ENCODE results near the gene SERPINB11. TPM values are rescaled to one million over a fixed set of nuclear protein-coding genes. Genes with fewer than 3 reads are reported as not detected.
"Not testable (repeated sequence)": the region's sequence is repeated elsewhere in the genome, so short reads cannot be mapped to it uniquely, and the experiment has no call there.

SERPINB11 gene
- polyA plus RNA-seq (ENCODE audit: insufficient read length in 12 of 12), result not detected
- long read RNA-seq, donor 1, result 0 reads
- long read RNA-seq, donor 2, result 0 reads
- long read RNA-seq, donor 3, result 0 reads
- long read RNA-seq, donor 4, result 0 reads
- long read RNA-seq, donor 5, result 0 reads
- long read RNA-seq, donor 6, result 0 reads
- long read RNA-seq, donor 7, result 0 reads
- long read RNA-seq, donor 8, result 0 reads
- long read RNA-seq, donor 9, result 0 reads
- long read RNA-seq, donor 10, result 0 reads
- long read RNA-seq, donor 11, result 0 reads

GRCh38 chr18:63702660-63703059 lies at the start of gene SERPINB11:
Gene SERPINB11 (plus strand): TSS chr18:63702960. CDS start chr18:63710194, 7,234 bp downstream.
- no peak for DNase-seq

- DNase-seq, result not testable (repeated sequence)
Measured at GRCh38 chr18:63658920-63659319, 43.8 kb upstream of the SERPINB11 start.

GRCh38 chr18:63661750-63662149 lies 41.0 kb upstream of the SERPINB11 start, which contains the start of gene SERPINB3:
Gene SERPINB3 (minus strand): TSS chr18:63661893. CDS start chr18:63661216, 677 bp downstream.
- DNase-seq, result not testable (repeated sequence)

- DNase-seq, result no peak
Measured at GRCh38 chr18:63664571-63664970, 38.2 kb upstream of the SERPINB11 start.

- DNase-seq, result no peak
Measured at GRCh38 chr18:63676526-63677323, 26.0 kb upstream of the SERPINB11 start.

GRCh38 chr18:63677500-63678225 lies 25.1 kb upstream of the SERPINB11 start:
- DNase-seq, result no peak

GRCh38 chr18:63679820-63680606 lies 22.7 kb upstream of the SERPINB11 start:
- DNase-seq, result no peak

- DNase-seq, result no peak
Measured at GRCh38 chr18:63681449-63682340, 21.1 kb upstream of the SERPINB11 start.

GRCh38 chr18:63683152-63683551 lies 19.6 kb upstream of the SERPINB11 start:
- DNase-seq, result no peak

- no peak for DNase-seq
Measured at GRCh38 chr18:63683890-63684289, 18.9 kb upstream of the SERPINB11 start.

GRCh38 chr18:63684718-63685117 lies 18.0 kb upstream of the SERPINB11 start:
- DNase-seq, result no peak

GRCh38 chr18:63686871-63687270 lies 15.9 kb upstream of the SERPINB11 start:
- no peak for DNase-seq

- no peak for DNase-seq
Measured at GRCh38 chr18:63689064-63689463, 13.7 kb upstream of the SERPINB11 start.

GRCh38 chr18:63697097-63697660 lies 5.6 kb upstream of the SERPINB11 start:
- no peak for DNase-seq

- no peak for DNase-seq
Measured at GRCh38 chr18:63700501-63700900, 2.3 kb upstream of the SERPINB11 start.

GRCh38 chr18:63701952-63702351 lies 808 bp upstream of the SERPINB11 start:
- DNase-seq, result no peak

GRCh38 chr18:63705401-63705800 lies 2.6 kb downstream of the SERPINB11 start:
- DNase-seq, result no peak

GRCh38 chr18:63707816-63708215 lies 5.1 kb downstream of the SERPINB11 start:
- DNase-seq, result no peak

GRCh38 chr18:63708650-63709049 lies 5.9 kb downstream of the SERPINB11 start:
- no peak for DNase-seq
